Measurements from ENCODE around the gene CTSH. TPM values are rescaled to one million over a fixed set of nuclear protein-coding genes. Genes with fewer than 3 reads are reported as not detected.
A peak's percentile ranks its signal among the peaks of the same experiment; 100 is the strongest.

CTSH gene
- total RNA-seq, 4 donors from 2014 or later: 8.6 to 70.2 (median 41.0) TPM

DNA sequence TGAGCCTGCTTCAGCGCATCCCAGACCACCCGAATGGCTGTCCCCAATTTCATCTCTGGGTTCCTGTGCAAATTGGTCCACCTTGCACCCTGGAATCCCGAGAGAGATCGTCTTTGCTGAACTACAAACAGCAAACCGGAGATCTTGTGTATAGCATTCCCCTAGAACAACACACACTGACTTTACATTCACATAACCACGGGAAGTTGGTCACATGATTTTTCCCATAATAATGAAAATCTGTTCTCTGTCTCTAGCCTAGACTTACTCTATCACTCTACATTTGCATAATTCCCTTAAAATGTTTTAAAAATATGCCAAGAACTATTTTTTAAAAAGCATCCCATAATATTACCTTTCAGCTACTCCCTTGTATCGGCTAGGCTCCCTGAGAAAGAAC lies 34.6 kb downstream of the CTSH start:
- DNase-seq: no peak
- peaks cover 7 to 11% (median 8%) of the 10 kb centered on the region in 4 donors for H3K4me1 ChIP-seq
- no peaks in the 10 kb centered on the region for H3K9me3 ChIP-seq
- no peak overlapping the region for H3K27ac ChIP-seq
- H3K4me3 ChIP-seq: no peak overlapping the region
- in situ Hi-C loops (cut with MboI; ENCODE audit: low pct_ligation_motif_present in 1 of 4, low pct_unique_long_range_greater_than_20kb in 1 of 4, low sequenced_read_pairs in 3 of 4) (loop anchor here in 3 of 4 donors (25.0 kb wide), 1 partner anchor 277 kb away; no protein-coding TSS in a partner anchor), intact Hi-C loops (cut with DNase I; ENCODE audit: low total_unique reads) (loop anchor here (5.0 kb wide), 1 partner anchor 67 kb away; no protein-coding TSS in a partner anchor)
- H3K36me3 ChIP-seq: peaks cover 0 to 12% (median under 1%) of the 10 kb centered on the region in 4 donors
- H3K27me3 ChIP-seq: no peaks in the 10 kb centered on the region
- 82% methylated on average over 5 to 7 of the region's 7 CpGs for WGBS, 2 donors (ENCODE audit: low coverage in 1 of 2)
- no peak for TF ChIP-seq POLR2A (IDR thresholded peaks at IDR 0.05)
- TF ChIP-seq EP300 (IDR thresholded peaks at IDR 0.05; ENCODE audit: low read depth): no peak
- TF ChIP-seq, protein P1, sequence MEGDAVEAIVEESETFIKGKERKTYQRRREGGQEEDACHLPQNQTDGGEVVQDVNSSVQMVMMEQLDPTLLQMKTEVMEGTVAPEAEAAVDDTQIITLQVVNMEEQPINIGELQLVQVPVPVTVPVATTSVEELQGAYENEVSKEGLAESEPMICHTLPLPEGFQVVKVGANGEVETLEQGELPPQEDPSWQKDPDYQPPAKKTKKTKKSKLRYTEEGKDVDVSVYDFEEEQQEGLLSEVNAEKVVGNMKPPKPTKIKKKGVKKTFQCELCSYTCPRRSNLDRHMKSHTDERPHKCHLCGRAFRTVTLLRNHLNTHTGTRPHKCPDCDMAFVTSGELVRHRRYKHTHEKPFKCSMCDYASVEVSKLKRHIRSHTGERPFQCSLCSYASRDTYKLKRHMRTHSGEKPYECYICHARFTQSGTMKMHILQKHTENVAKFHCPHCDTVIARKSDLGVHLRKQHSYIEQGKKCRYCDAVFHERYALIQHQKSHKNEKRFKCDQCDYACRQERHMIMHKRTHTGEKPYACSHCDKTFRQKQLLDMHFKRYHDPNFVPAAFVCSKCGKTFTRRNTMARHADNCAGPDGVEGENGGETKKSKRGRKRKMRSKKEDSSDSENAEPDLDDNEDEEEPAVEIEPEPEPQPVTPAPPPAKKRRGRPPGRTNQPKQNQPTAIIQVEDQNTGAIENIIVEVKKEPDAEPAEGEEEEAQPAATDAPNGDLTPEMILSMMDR (IDR thresholded peaks at IDR 0.05): no peak
- no peak for TF ChIP-seq POLR2AphosphoS5 (IDR thresholded peaks at IDR 0.05)

DNA sequence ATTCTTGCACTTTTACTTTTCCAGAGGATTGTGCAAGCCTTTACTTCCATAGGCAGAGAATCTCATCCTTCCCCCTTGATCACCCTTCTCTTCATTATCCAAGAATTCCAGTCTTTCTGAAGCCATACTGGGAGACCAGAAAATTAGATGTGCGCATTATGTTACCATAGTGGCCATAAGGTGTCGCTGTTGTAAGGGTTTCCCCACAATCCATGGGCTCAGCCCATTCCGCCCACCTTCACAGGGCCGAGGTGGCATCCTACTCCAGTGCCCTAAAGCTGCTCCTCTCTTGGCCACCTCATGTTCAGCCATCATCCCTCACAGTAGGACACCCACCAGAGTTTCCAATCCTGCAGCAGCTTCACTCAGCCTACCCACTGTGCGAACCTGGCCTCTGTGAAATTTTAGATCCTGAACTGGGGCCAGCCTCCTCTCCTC lies 35.0 kb downstream of the CTSH start:
- H3K9me3 ChIP-seq: no peaks in the 10 kb centered on the region
- TF ChIP-seq, protein P1 (IDR thresholded peaks at IDR 0.05): peak; percentile 54 to 67 (median 62)
- TF ChIP-seq POLR2A (IDR thresholded peaks at IDR 0.05) (no peak), EP300 (IDR thresholded peaks at IDR 0.05; ENCODE audit: low read depth) (no peak), POLR2AphosphoS5 (IDR thresholded peaks at IDR 0.05) (no peak)
- in situ Hi-C loops (cut with MboI; ENCODE audit: low pct_ligation_motif_present in 1 of 4, low pct_unique_long_range_greater_than_20kb in 1 of 4, low sequenced_read_pairs in 3 of 4) (loop anchor here in 3 of 4 donors (25.0 kb wide), 1 partner anchor 277 kb away; no protein-coding TSS in a partner anchor), intact Hi-C loops (cut with DNase I; ENCODE audit: low total_unique reads) (loop anchor here (5.0 kb wide), 1 partner anchor 67 kb away; no protein-coding TSS in a partner anchor)
- H3K27ac ChIP-seq: no peak overlapping the region
- WGBS, 2 donors (ENCODE audit: low coverage in 1 of 2): 63% methylated on average over 5 of the region's 5 CpGs; no CpG with 5 or more reads in 1 of the 2 donors
- H3K27me3 ChIP-seq: no peaks in the 10 kb centered on the region
- no peak for DNase-seq
- peaks cover 0 to 13% (median 3%) of the 10 kb centered on the region in 4 donors for H3K36me3 ChIP-seq
- peaks cover 2 to 6% (median 3%) of the 10 kb centered on the region in 4 donors for H3K4me1 ChIP-seq
- no peak overlapping the region for H3K4me3 ChIP-seq

DNA sequence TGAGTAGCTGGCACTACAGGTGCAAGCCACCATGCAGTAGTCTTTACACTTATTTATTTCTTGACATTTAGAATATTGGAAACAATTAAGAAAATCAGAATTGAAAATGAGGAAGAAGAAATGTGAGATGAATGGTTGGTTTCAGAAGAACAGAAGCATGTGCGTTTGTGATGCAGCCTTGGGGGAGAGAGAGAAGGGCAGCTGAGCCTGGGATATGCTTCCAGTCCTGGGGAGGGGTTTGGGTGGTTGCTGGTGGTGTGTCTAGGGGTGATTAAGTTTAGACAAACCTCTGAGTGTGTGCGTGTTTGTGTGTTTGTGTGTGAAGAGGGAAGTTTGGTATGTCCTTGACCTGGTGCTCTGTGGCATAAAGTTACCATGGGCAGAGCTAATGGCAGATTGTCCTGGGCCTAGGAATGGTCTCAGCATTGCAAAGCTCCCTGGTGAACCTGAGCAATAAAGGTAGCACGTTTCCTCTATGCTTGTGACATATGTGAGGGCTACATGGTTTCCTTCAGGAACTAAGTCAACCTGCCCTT lies 35.6 kb downstream of the CTSH start:
- Histone ChIP-seq H3K36me3 (peaks cover 0 to 19% (median 6%) of the 10 kb centered on the region in 4 donors), H3K9me3 (no peaks in the 10 kb centered on the region), H3K4me3 (no peak overlapping the region), H3K27me3 (no peaks in the 10 kb centered on the region), H3K27ac (no peak overlapping the region), H3K4me1 (peaks cover 0 to under 1% (median 0%) of the 10 kb centered on the region in 4 donors)
- 40 to 56% methylated on average over 1 to 3 of the region's 3 CpGs for WGBS, 2 donors (ENCODE audit: low coverage in 1 of 2)
- no peak for TF ChIP-seq POLR2A (IDR thresholded peaks at IDR 0.05)
- no peak for TF ChIP-seq EP300 (IDR thresholded peaks at IDR 0.05; ENCODE audit: low read depth)
- TF ChIP-seq, protein P1 (IDR thresholded peaks at IDR 0.05): no peak
- no peak for TF ChIP-seq POLR2AphosphoS5 (IDR thresholded peaks at IDR 0.05)
- intact Hi-C loops (cut with DNase I; ENCODE audit: low total_unique reads): no loop called here
- DNase-seq: no peak
- in situ Hi-C loops (cut with MboI; ENCODE audit: low pct_ligation_motif_present in 1 of 4, low pct_unique_long_range_greater_than_20kb in 1 of 4, low sequenced_read_pairs in 3 of 4): loop anchor here in 3 of 4 donors (25.0 kb wide), 1 partner anchor 278 kb away; no protein-coding TSS in a partner anchor

DNA sequence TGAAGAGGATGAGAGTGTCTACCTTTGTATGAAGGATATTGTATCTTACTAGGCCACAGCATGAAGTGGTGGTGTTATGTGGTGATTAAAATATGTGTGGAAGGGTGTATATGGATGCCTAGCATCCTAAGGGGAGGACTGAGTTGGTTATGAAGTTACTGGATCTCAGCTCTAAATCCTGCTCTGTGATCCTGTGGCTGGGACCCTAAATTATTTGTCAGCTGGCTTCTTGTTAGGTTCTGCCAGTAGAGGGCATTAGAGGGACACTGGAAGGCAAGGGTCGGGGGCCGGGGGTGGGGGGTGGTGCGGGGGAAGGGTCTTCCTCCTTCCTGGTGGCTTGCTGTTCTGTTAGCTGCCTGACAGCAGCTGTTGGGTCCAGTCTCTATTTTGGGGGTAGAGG lies 37.3 kb downstream of the CTSH start:
- H3K36me3 ChIP-seq: peaks cover 0 to 34% (median 14%) of the 10 kb centered on the region in 4 donors
- no peaks in the 10 kb centered on the region for H3K27me3 ChIP-seq
- DNase-seq: no peak
- intact Hi-C loops (cut with DNase I; ENCODE audit: low total_unique reads): no loop called here
- WGBS, 2 donors (ENCODE audit: low coverage in 1 of 2): 42 to 70% methylated on average over 3 of the region's 3 CpGs
- no peak for TF ChIP-seq POLR2A (IDR thresholded peaks at IDR 0.05)
- TF ChIP-seq, protein P1 (IDR thresholded peaks at IDR 0.05): peak in 1 of 5 experiments; percentile 7
- H3K9me3 ChIP-seq: no peaks in the 10 kb centered on the region
- in situ Hi-C loops (cut with MboI; ENCODE audit: low pct_ligation_motif_present in 1 of 4, low pct_unique_long_range_greater_than_20kb in 1 of 4, low sequenced_read_pairs in 3 of 4): loop anchor here in 3 of 4 donors (25.0 kb wide), 1 partner anchor 280 kb away; no protein-coding TSS in a partner anchor
- no peaks in the 10 kb centered on the region for H3K4me1 ChIP-seq
- H3K4me3 ChIP-seq: no peak overlapping the region
- no peak overlapping the region for H3K27ac ChIP-seq

Data from transverse colon (tissue), 4 donors.